ENCODE results near the gene PCID2.

The PCID2 gene

GRCh38 chr13:113233101-113233500 is 24.6 kb upstream of the PCID2 start:
- Histone ChIP-seq H3K4me1 (ENCODE audit: control insufficient read depth in 5 of 5, insufficient read depth in 5 of 5, low read length in 5 of 5) (no peaks in the 10 kb centered on the region), H3K27me3 (ENCODE audit: control insufficient read depth in 5 of 5, insufficient read depth in 4 of 5, low read length in 5 of 5) (no peaks in the 10 kb centered on the region), H3K9me3 (ENCODE audit: control insufficient read depth in 5 of 5, low read length in 5 of 5) (no peaks in the 10 kb centered on the region), H3K36me3 (ENCODE audit: control insufficient read depth in 5 of 5, insufficient read depth in 5 of 5, low read length in 5 of 5) (peaks cover 11 to 87% (median 62%) of the 10 kb centered on the region in 5 donors), H3K9ac (ENCODE audit: low read length in 5 of 5) (no peak overlapping the region), H3K27ac (ENCODE audit: low read depth, low read length) (no peak overlapping the region), H3K4me3 (ENCODE audit: low read depth in 1 of 5, low read length in 5 of 5) (no peak overlapping the region)

GRCh38 chr13:113232208-113233003 is 23.9 kb upstream of the PCID2 start:
- H3K36me3 ChIP-seq (ENCODE audit: control insufficient read depth in 5 of 5, insufficient read depth in 5 of 5, low read length in 5 of 5): peaks cover 9 to 84% (median 64%) of the 10 kb centered on the region in 5 donors
- no peak overlapping the region for H3K27ac ChIP-seq (ENCODE audit: low read depth, low read length)

GRCh38 chr13:113231306-113232207 is 23.1 kb upstream of the PCID2 start:
- H3K36me3 ChIP-seq (ENCODE audit: control insufficient read depth in 5 of 5, insufficient read depth in 5 of 5, low read length in 5 of 5): peaks cover 9 to 83% (median 65%) of the 10 kb centered on the region in 5 donors

More at GRCh38 chr13:113232208-113233003, 23.9 kb upstream of the PCID2 start:
- Histone ChIP-seq H3K4me1 (ENCODE audit: control insufficient read depth in 5 of 5, insufficient read depth in 5 of 5, low read length in 5 of 5) (no peaks in the 10 kb centered on the region), H3K9me3 (ENCODE audit: control insufficient read depth in 5 of 5, low read length in 5 of 5) (no peaks in the 10 kb centered on the region), H3K27me3 (ENCODE audit: control insufficient read depth in 5 of 5, insufficient read depth in 4 of 5, low read length in 5 of 5) (no peaks in the 10 kb centered on the region), H3K4me3 (ENCODE audit: low read depth in 1 of 5, low read length in 5 of 5) (no peak overlapping the region), H3K9ac (ENCODE audit: low read length in 5 of 5) (no peak overlapping the region)

DNA sequence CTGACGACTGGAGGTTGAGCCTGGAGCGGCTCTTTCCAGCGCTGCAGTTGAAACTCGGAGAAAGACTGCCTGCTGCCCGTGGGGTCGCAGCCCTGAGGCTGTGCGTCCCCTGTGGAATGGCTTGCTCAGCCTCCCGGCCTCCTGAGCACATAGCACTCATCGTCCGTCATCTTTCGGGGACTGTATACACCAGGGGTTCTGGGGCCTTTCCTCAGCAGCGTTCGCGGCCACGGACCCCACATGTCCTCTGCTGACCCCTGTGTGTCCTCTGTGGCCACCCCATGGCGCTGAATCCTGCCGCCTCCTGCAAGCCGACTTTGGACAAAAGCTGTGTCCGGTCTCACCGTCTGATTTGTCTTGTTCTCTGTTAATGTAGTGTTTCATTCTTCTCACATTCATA is 21.3 kb upstream of the PCID2 start:
- H3K36me3 ChIP-seq (ENCODE audit: control insufficient read depth in 5 of 5, insufficient read depth in 5 of 5, low read length in 5 of 5): peaks cover 10 to 86% (median 68%) of the 10 kb centered on the region in 5 donors

More at GRCh38 chr13:113231306-113232207, 23.1 kb upstream of the PCID2 start:
- Histone ChIP-seq H3K27me3 (ENCODE audit: control insufficient read depth in 5 of 5, insufficient read depth in 4 of 5, low read length in 5 of 5) (no peaks in the 10 kb centered on the region), H3K27ac (ENCODE audit: low read depth, low read length) (no peak overlapping the region), H3K4me3 (ENCODE audit: low read depth in 1 of 5, low read length in 5 of 5) (no peak overlapping the region), H3K4me1 (ENCODE audit: control insufficient read depth in 5 of 5, insufficient read depth in 5 of 5, low read length in 5 of 5) (no peaks in the 10 kb centered on the region), H3K9ac (ENCODE audit: low read length in 5 of 5) (no peak overlapping the region), H3K9me3 (ENCODE audit: control insufficient read depth in 5 of 5, low read length in 5 of 5) (no peaks in the 10 kb centered on the region)

DNA sequence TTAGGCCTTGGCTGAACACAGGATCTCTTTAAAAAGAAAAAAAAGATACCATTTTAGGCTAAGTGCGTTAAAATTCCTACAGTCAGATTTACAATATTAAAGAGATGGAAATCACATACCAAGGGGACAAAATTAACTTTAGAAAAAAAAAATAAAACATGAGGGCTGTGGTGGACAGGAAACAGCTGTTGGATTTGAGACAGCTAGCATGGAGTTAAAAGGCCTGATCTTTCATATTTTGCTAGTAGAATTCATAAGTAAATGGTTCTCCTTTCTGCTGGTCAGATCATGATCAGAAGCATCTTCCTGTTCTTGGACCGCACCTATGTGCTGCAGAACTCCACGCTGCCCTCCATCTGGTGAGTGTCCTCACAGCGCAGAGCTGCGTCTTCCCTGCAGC is 20.7 kb upstream of the PCID2 start:
- H3K36me3 ChIP-seq (ENCODE audit: control insufficient read depth in 5 of 5, insufficient read depth in 5 of 5, low read length in 5 of 5): peaks cover 11 to 86% (median 70%) of the 10 kb centered on the region in 5 donors
- H3K27ac ChIP-seq (ENCODE audit: low read depth, low read length): no peak overlapping the region
- no peaks in the 10 kb centered on the region for H3K27me3 ChIP-seq (ENCODE audit: control insufficient read depth in 5 of 5, insufficient read depth in 4 of 5, low read length in 5 of 5)
- peaks cover 0 to 6% (median 0%) of the 10 kb centered on the region in 5 donors for H3K4me1 ChIP-seq (ENCODE audit: control insufficient read depth in 5 of 5, insufficient read depth in 5 of 5, low read length in 5 of 5)
- H3K9ac ChIP-seq (ENCODE audit: low read length in 5 of 5): no peak overlapping the region
- no peak overlapping the region for H3K4me3 ChIP-seq (ENCODE audit: low read depth in 1 of 5, low read length in 5 of 5)
- no peaks in the 10 kb centered on the region for H3K9me3 ChIP-seq (ENCODE audit: control insufficient read depth in 5 of 5, low read length in 5 of 5)

More for the DNA sequence above, 21.3 kb upstream of the PCID2 start:
- H3K27me3 ChIP-seq (ENCODE audit: control insufficient read depth in 5 of 5, insufficient read depth in 4 of 5, low read length in 5 of 5): no peaks in the 10 kb centered on the region
- no peak overlapping the region for H3K27ac ChIP-seq (ENCODE audit: low read depth, low read length)
- no peak overlapping the region for H3K4me3 ChIP-seq (ENCODE audit: low read depth in 1 of 5, low read length in 5 of 5)
- H3K9ac ChIP-seq (ENCODE audit: low read length in 5 of 5): no peak overlapping the region
- H3K9me3 ChIP-seq (ENCODE audit: control insufficient read depth in 5 of 5, low read length in 5 of 5): no peaks in the 10 kb centered on the region
- peaks cover 0 to 6% (median 0%) of the 10 kb centered on the region in 5 donors for H3K4me1 ChIP-seq (ENCODE audit: control insufficient read depth in 5 of 5, insufficient read depth in 5 of 5, low read length in 5 of 5)

DNA sequence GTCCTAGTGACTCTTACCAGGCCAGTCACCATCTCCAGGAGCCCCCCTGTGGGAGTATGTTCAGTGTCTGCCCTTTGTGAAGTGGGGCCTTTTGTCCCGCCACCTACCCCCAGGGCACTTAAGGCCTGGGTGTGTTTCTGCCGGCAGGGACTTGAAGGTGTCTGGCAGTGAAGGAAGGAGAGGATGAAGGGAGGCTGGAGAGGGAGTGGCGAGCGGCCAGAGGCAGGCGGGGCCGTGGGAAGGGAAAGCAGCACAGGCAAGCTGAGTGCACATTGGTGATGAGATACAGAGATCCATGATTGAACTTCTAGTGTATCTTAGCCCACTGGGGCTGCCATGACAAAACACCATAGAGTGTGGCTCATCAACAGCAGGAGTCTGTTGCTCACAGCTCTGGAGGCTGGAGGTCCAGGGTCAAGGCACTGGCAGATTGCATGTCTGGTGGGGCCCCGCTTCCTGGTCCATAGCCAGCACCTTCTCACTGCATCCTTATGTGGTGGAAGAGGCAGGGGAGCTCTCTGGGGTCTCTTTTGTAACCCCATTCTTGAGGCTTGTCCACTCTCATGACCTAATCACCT is 18.5 kb upstream of the PCID2 start:
- H3K27ac ChIP-seq (ENCODE audit: low read depth, low read length): no peak overlapping the region
- H3K9me3 ChIP-seq (ENCODE audit: control insufficient read depth in 5 of 5, low read length in 5 of 5): no peaks in the 10 kb centered on the region
- H3K4me1 ChIP-seq (ENCODE audit: control insufficient read depth in 5 of 5, insufficient read depth in 5 of 5, low read length in 5 of 5): peaks cover 0 to 6% (median 0%) of the 10 kb centered on the region in 5 donors
- H3K4me3 ChIP-seq (ENCODE audit: low read depth in 1 of 5, low read length in 5 of 5): no peak overlapping the region
- H3K9ac ChIP-seq (ENCODE audit: low read length in 5 of 5): no peak overlapping the region
- no peaks in the 10 kb centered on the region for H3K27me3 ChIP-seq (ENCODE audit: control insufficient read depth in 5 of 5, insufficient read depth in 4 of 5, low read length in 5 of 5)
- peaks cover 5 to 87% (median 77%) of the 10 kb centered on the region in 5 donors for H3K36me3 ChIP-seq (ENCODE audit: control insufficient read depth in 5 of 5, insufficient read depth in 5 of 5, low read length in 5 of 5)

GRCh38 chr13:113225515-113225914 is 17.0 kb upstream of the PCID2 start:
- Histone ChIP-seq H3K4me3 (ENCODE audit: low read depth in 1 of 5, low read length in 5 of 5) (no peak overlapping the region), H3K27ac (ENCODE audit: low read depth, low read length) (no peak overlapping the region), H3K4me1 (ENCODE audit: control insufficient read depth in 5 of 5, insufficient read depth in 5 of 5, low read length in 5 of 5) (peaks cover 0 to 7% (median 0%) of the 10 kb centered on the region in 5 donors), H3K9ac (ENCODE audit: low read length in 5 of 5) (no peak overlapping the region), H3K36me3 (ENCODE audit: control insufficient read depth in 5 of 5, insufficient read depth in 5 of 5, low read length in 5 of 5) (peaks cover 5 to 89% (median 78%) of the 10 kb centered on the region in 5 donors), H3K27me3 (ENCODE audit: control insufficient read depth in 5 of 5, insufficient read depth in 4 of 5, low read length in 5 of 5) (no peaks in the 10 kb centered on the region), H3K9me3 (ENCODE audit: control insufficient read depth in 5 of 5, low read length in 5 of 5) (no peaks in the 10 kb centered on the region)

GRCh38 chr13:113224486-113224885 is 16.0 kb upstream of the PCID2 start:
- Histone ChIP-seq H3K36me3 (ENCODE audit: control insufficient read depth in 5 of 5, insufficient read depth in 5 of 5, low read length in 5 of 5) (peaks cover 5 to 89% (median 75%) of the 10 kb centered on the region in 5 donors), H3K27ac (ENCODE audit: low read depth, low read length) (no peak overlapping the region), H3K27me3 (ENCODE audit: control insufficient read depth in 5 of 5, insufficient read depth in 4 of 5, low read length in 5 of 5) (no peaks in the 10 kb centered on the region), H3K4me1 (ENCODE audit: control insufficient read depth in 5 of 5, insufficient read depth in 5 of 5, low read length in 5 of 5) (peaks cover 0 to 18% (median 6%) of the 10 kb centered on the region in 5 donors), H3K4me3 (ENCODE audit: low read depth in 1 of 5, low read length in 5 of 5) (no peak overlapping the region), H3K9ac (ENCODE audit: low read length in 5 of 5) (no peak overlapping the region), H3K9me3 (ENCODE audit: control insufficient read depth in 5 of 5, low read length in 5 of 5) (no peaks in the 10 kb centered on the region)

DNA sequence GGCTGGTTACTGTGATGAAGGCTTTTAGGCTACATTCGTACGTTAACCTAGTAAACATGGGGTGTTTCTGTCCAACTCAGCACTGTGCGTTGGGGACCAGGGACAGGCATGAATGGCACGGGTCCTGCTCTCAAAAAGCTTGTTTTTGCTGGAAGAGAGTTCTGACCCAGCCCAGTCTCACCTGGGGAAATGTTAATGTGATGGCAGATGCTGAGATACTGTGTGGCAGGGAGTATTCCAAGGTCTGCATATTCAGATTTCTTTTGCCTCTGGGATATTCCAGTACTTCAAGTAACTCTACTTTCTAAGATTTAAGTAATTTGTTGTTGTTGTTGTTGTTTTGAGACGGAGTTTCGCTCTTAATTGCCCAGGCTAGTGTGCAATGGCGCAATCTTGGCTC is 14.6 kb upstream of the PCID2 start:
- Histone ChIP-seq H3K36me3 (ENCODE audit: control insufficient read depth in 5 of 5, insufficient read depth in 5 of 5, low read length in 5 of 5) (peaks cover 5 to 87% (median 71%) of the 10 kb centered on the region in 5 donors), H3K4me1 (ENCODE audit: control insufficient read depth in 5 of 5, insufficient read depth in 5 of 5, low read length in 5 of 5) (peaks cover 0 to 21% (median 7%) of the 10 kb centered on the region in 5 donors), H3K9ac (ENCODE audit: low read length in 5 of 5) (no peak overlapping the region), H3K9me3 (ENCODE audit: control insufficient read depth in 5 of 5, low read length in 5 of 5) (no peaks in the 10 kb centered on the region), H3K27ac (ENCODE audit: low read depth, low read length) (no peak overlapping the region), H3K27me3 (ENCODE audit: control insufficient read depth in 5 of 5, insufficient read depth in 4 of 5, low read length in 5 of 5) (no peaks in the 10 kb centered on the region), H3K4me3 (ENCODE audit: low read depth in 1 of 5, low read length in 5 of 5) (no peak overlapping the region)

Data from subcutaneous abdominal adipose tissue (tissue), 5 donors.